Left lobe of liver (tissue), 2 donors: ENCODE data around the gene DHRS4L2. TPM values are rescaled to one million over a fixed set of nuclear protein-coding genes. Genes with fewer than 3 reads are reported as not detected.
A peak's percentile ranks its signal among the peaks of the same experiment; 100 is the strongest.
"Not testable (repeated sequence)": the region's sequence is repeated elsewhere in the genome, so short reads cannot be mapped to it uniquely, and the experiment has no call there.

Source experiments
- ATAC-seq: fragments of 200-7000 bp; cut with Tn5 transposase; one replicate; pipeline ENCODE4 v1.9.1; 2020; ENCODE audit warnings: mild to moderate bottlenecking, moderate library complexity
- DNase-seq: peaks from one replicate; pipeline ENCODE4 v3.0.0-alpha.2; 2020; ENCODE audit warnings: low spot score
- total RNA-seq: library from RNA; stranded (reverse); gene quantifications from one replicate; pipeline ENCODE4 v1.2.1, GENCODE V29; 2021
- donor health status: DM: no; HTN: no; CAD: no; lungs with moderate emphysema.
- donor health status: DM: no; HTN: yes; CAD: no.

Gene DHRS4L2
- 46.4 TPM for total RNA-seq

DNA sequence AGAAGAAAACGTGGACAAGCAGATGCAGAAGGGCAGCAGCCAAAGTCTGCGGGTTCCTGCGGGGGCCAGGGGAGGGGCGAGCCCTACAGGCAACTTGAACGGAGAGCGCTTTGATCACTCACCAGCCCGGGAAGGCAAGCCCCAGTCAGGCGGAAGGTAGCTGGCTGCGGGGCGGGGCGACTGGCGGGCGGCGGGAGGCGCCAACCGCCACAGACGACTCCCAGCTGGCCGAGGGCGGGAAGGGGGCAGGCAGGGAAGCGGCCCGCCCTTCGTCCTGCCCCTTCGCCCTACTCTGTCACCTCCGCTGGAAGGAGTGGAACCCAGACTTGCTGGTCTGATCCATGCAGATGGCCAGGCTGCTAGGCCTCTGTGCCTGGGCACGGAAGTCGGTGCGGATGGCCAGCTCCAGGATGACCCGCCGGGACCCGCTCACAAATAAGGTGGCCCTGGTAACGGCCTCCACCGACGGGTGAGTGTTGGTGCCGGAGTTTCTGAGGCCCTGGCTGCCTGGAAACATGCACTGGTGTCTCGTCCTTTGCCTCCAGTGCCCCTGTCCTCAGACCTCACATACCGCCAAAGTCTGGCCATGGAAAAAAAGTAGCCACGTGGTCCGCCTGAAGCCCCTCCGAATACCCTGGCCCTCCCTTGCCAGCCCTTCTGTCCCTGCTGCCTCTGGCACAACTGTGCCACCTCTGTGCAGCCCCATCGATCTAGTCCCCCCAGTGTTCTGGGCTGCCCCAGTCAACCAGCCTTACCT, at the start of gene DHRS4L2:
DHRS4L2 (plus strand) TSS at position 323 of the 757 bp plus-strand sequence; CDS start at position 342, 19 bp downstream.
- DNase-seq, result peak; percentile 92
- ATAC-seq, result peak; percentile 99

- DNase-seq (no peak), ATAC-seq (no peak)
These were observed 49.0 kb upstream of the DHRS4L2 start for GRCh38 chr14:23939607-23940326.

DNA sequence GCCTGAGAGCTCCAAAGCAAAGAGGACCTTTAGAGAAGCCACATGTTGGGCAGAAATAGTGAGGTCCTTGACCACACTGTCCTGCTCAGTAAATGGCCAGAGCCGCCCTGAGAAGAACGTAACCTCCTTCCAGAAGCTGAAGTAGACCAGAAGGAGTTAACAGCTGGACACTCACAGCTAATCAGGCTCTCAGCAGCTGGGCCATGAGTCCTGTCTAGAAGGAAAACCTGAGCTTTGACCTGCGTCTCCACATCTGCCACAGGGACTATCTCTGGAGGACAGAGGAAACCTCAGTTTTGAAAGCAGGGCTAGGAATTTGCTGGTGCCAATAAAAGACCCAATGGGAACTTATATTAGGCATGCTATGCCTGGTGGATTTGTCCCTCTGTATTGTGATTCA, 47.5 kb upstream of the DHRS4L2 start:
- ATAC-seq (no peak), DNase-seq (no peak)

DNA sequence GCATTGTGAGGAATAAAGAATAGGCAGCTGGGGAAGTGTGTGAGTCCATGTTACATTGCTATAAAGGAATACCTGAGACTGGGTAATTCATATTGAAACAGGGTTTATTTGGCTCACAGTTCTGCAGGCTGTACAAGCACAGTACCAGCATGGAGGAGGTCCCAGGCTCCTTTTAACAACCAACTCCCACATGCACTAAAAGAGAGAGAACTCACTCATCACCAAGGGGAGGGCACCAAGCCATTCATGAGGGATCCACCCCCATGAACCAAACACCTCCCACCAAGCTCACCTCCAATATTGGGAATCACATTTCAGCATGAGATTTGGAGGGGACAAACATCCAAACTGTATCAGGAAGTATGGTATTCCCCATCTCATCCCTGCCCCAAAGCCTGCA, 47.1 kb upstream of the DHRS4L2 start:
- no peak for ATAC-seq
- no peak for DNase-seq

DNA sequence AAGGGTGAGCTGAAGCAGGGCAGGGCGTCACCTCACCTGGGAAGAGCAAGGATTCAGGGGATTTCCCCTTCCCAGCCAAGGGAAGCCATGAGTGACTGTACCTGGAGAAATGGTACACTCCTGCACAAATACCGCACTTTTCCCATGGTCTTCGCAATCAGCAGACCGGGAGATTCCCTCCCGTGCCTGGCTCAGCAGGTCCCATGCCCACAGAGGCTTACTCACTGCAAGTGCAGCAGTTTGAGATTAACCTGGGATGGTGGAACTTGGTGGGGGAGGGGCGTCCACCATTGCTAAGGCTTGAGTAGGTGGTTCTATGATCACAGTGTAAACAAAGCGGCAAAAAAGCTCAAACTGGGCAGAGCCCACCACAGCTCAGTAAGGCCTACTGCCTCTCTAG, 46.1 kb upstream of the DHRS4L2 start:
- DNase-seq (no peak), ATAC-seq (no peak)

- DNase-seq, ATAC-seq: not testable (repeated sequence)
These were observed 39.7 kb upstream of the DHRS4L2 start for GRCh38 chr14:23949069-23949468.

DNA sequence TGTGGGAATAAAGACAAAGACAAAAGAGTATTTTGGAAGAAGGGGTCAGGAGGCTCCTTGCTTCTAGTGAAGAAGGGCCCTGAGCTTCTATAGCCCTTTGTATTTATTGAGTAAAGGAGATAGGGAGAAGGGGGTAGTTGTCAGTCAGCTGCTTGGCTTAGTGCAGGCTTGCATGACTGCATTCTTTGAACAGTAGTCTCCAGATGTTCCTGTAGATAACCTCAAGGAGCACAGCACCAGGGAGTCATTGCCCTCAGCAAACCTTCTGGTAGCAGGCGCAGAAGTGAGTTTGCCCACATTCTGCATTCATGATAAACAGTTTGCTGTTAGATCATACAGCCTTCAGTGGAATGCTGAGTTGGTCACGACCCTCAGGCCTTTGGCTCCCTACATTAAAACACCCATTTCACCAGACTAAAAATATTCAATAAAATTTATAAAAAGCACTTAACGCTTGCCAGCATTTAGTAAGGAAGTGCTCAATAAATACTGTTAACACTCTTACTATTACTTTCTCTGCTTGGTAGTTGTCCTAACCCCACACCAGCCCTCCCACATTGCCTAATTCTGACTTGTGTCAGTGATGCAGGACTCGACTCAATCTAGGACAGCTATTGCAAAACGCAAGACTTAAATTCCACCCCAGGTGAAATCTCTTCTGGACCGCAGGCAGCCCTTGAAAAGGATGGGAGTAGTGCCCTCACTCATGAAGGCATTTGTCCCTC, 38.2 kb upstream of the DHRS4L2 start:
- no peak for DNase-seq
- no peak for ATAC-seq

GRCh38 chr14:23951136-23951466, 37.6 kb upstream of the DHRS4L2 start:
- not testable (repeated sequence) for DNase-seq, ATAC-seq

GRCh38 chr14:23951590-23952201, 37.0 kb upstream of the DHRS4L2 start:
- peak; percentile 85 for DNase-seq
- peak; percentile 62 for ATAC-seq

DNA sequence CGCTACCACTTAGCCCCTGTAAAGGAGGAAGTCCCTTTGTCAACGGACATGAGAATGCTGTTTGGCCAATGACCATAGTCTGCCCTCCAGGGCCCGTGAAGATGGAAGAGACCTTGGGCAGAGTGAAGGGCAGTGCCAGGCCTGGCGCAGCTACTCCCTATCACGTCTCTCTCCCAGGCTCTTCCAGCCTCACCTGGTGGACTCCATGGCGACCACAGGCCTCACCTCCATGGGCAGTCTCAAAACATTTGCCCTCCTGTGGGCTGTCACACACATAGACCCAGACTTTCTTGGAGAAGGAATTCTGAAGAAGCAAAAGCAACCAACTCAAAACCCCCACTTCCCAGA, 35.6 kb upstream of the DHRS4L2 start:
- ATAC-seq, result peak; percentile 35

GRCh38 chr14:23953464-23954278, 35.1 kb upstream of the DHRS4L2 start, which contains the start of gene DHRS4:
Gene DHRS4, plus strand, starts transcription at chr14:23953770. Its CDS starts 19 bp downstream, at chr14:23953789.
- peak; percentile 92 for DNase-seq

More for the DNA sequence above, 35.6 kb upstream of the DHRS4L2 start:
- not testable (repeated sequence) for DNase-seq

GRCh38 chr14:23954279-23954614, 34.5 kb upstream of the DHRS4L2 start:
- not testable (repeated sequence) for ATAC-seq, DNase-seq

More at GRCh38 chr14:23953464-23954278, 35.1 kb upstream of the DHRS4L2 start, which contains the start of gene DHRS4:
- peak; percentile 90 for ATAC-seq

- ATAC-seq (peak; percentile 20), DNase-seq (peak; percentile 78)
These were observed 33.8 kb upstream of the DHRS4L2 start for GRCh38 chr14:23954965-23955364.

DNA sequence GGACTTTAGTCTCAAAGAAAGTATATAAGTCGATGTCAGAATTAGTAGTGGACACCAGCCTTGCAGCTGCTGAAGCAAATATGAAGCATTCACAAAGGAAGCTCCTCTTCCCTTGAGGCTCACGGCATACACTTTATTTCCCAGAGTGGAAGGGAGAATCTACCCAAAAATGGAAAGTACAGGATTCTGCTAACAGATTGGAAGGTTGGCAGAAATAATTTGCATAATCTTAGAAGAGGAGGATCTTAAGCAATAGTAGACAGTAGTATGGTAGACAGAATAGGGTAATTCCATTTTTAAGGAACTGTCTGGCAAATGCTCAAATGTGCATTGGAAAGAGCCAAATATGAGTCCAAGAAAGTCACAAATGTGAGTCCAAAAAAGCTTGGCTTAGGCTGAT, 32.9 kb upstream of the DHRS4L2 start:
- DNase-seq, ATAC-seq: not testable (repeated sequence)

DNA sequence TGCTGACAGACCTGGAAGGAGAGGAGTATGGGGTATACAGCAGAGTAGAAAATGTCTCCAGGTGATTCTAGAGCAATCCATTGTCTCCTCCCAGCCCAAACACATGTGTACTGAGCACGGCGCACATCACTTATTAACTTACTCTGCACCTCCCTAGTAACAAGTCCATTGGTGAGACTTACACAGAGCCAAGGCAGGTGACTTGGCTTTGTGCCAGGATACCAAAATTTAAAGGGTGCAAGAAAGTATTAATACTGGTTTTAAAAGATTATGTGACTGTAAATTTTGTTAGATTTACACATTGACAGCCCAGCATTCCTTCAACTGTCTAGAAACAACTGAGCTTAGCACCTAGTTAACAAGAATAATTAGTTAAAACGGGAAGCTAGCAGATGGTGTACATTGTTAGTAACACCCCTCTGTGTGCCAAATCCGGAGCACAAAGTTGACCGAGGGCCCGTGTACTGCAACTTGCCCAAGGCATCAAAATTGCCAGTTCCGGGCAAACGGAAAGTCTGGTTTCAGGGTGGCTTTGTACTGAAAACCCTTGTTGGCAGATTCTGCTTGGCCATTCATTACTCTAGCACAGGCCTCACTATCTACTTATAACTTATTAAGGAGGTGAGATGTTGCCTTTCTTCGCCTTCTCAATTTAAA, 30.7 kb upstream of the DHRS4L2 start:
- not testable (repeated sequence) for ATAC-seq, DNase-seq

- not testable (repeated sequence) for ATAC-seq, DNase-seq
These were observed 27.8 kb upstream of the DHRS4L2 start for GRCh38 chr14:23960899-23961298.

- not testable (repeated sequence) for DNase-seq, ATAC-seq
These were observed 27.0 kb upstream of the DHRS4L2 start for GRCh38 chr14:23961704-23962103.

DNA sequence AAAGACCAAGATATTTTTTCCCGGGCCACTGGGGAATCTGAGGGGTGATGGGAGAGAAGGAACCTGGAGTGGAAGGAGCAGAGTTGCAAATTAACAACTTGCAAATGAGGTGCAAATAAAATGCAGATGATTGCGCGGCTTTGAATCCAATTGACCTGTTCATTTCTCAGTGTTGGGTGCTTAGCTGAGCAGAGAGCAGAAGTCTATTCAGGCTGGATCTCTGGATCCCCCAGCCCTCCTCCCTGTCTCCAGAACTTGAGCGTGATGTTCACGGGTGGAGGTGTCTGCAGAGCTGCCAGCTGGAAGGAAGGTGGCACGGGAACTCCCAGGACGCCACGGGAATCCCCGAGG, 19.6 kb upstream of the DHRS4L2 start:
- not testable (repeated sequence) for DNase-seq, ATAC-seq

- peak; percentile 95 for ATAC-seq
- peak; percentile 58 for DNase-seq
These were observed 19.0 kb upstream of the DHRS4L2 start for GRCh38 chr14:23969481-23970282.
